Keratinocyte (primary cell): ENCODE data around the gene PASD1.
A peak's percentile ranks its signal among the peaks of the same experiment; 100 is the strongest.

Experiments used
- EZH2 ChIP-seq: IDR thresholded peaks from one replicate; pipeline ENCODE4 v1.6.1; 2012; ENCODE audit warnings: inconsistent platforms, mild to moderate bottlenecking, low read length, moderate library complexity
- TF ChIP-seq, protein P1 (sequence below), 3 experiments: IDR thresholded peaks in 1 of 3; conservative IDR thresholded peaks in 1 of 3; optimal IDR thresholded peaks in 1 of 3; 2 replicates in 2 of 3; 3 replicates in 1 of 3; pipeline versions ENCODE3 to v1.5.1; 2011; ENCODE audit warnings: low read length in 3 of 3, mild to moderate bottlenecking in 3 of 3, moderate library complexity in 2 of 3, control low read depth in 1 of 3, inconsistent platforms in 1 of 3; ENCODE audit not compliant: insufficient read depth in 2 of 3; ENCODE audit errors: extremely low read depth in 1 of 3

DNA sequence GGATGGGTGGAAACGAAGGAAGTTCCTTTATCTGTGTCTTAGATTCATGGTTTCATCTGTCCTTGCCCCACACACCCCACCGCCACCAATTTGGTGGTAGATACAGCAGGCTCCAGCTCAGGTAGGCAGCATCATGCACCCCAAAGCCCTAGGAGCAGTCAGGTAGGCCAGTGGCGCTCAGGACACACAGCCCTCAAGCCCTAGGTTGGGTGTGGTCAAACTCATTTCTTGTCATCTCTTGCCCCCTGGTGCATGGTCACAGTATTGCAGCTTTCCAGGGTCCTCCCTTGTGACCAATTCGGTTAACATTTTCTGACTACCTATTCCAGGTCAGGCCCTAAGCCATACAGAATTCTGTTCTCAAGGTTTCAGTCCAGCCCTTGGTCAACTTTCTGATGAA is 117.3 kb downstream of the PASD1 start:
- TF ChIP-seq, protein P1, sequence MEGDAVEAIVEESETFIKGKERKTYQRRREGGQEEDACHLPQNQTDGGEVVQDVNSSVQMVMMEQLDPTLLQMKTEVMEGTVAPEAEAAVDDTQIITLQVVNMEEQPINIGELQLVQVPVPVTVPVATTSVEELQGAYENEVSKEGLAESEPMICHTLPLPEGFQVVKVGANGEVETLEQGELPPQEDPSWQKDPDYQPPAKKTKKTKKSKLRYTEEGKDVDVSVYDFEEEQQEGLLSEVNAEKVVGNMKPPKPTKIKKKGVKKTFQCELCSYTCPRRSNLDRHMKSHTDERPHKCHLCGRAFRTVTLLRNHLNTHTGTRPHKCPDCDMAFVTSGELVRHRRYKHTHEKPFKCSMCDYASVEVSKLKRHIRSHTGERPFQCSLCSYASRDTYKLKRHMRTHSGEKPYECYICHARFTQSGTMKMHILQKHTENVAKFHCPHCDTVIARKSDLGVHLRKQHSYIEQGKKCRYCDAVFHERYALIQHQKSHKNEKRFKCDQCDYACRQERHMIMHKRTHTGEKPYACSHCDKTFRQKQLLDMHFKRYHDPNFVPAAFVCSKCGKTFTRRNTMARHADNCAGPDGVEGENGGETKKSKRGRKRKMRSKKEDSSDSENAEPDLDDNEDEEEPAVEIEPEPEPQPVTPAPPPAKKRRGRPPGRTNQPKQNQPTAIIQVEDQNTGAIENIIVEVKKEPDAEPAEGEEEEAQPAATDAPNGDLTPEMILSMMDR (optimal IDR thresholded peaks at IDR 0.05 in 1 of 3, IDR thresholded peaks at IDR 0.05 in 1 of 3, conservative IDR thresholded peaks at IDR 0.05 in 1 of 3; ENCODE audit: extremely low read depth in 1 of 3, insufficient read depth in 2 of 3, low read length in 3 of 3) = peak; percentile 50 to 76 (median 59)
- no peak for TF ChIP-seq EZH2
